SKM-1 treated with dmso at 0.1 percent for 144 hours (cell line): ENCODE results near the gene DNAAF1.
"Not testable (repeated sequence)": the region's sequence is repeated elsewhere in the genome, so short reads cannot be mapped to it uniquely, and the experiment has no call there.

Source experiments
- DNase-seq: peaks from one replicate; lab custom pipeline; 2025; ENCODE audit not compliant: unreplicated experiment; lab: John Stamatoyannopoulos, UW

DNAAF1 gene

DNA sequence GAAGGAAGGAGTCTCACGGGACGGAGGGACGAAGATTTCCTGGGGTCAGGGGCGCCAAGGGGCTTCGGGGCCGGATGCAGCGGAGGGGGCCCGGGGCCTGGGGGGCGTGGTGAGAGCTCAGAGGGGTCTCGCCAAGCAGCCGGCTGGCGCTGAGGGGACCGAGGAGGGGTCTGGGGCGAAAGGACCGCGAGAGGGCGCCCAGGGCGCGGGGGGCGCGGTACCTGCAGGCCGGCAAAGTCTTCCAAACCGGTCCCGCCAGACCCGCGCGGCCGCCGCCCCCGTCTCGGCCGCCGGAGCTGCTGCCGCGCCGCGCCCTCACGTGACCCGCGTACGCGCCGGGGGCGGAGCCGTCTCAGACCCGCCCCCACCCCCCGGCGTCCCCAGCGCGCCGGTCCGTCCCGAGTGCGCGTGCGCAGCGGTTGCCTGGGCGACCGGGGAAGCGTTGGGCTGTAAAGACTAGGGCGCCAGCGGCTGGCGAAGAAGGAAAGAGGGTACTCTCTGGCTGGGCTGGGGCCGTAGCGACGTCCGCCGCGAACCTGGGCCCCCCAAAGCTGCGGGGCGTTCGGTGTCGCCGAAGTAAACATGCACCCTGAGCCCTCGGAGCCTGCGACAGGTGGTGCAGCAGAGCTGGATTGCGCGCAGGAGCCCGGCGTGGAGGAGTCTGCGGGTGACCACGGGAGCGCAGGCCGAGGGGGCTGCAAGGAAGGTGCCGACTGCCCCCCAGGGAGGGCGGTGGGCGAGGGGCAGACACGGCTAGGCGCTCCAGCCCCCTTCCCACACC is at the start of gene DNAAF1, which contains the start of gene HSDL1:
TSS of gene DNAAF1 (plus strand) at position 450 of the 781 bp plus-strand sequence. CDS start at position 583, 133 bp downstream.
TSS of gene HSDL1 (minus strand) at position 319 of the 781 bp plus-strand sequence. CDS start 13,856 bp downstream, outside the sequence.
- peak; percentile 67 for DNase-seq

DNA sequence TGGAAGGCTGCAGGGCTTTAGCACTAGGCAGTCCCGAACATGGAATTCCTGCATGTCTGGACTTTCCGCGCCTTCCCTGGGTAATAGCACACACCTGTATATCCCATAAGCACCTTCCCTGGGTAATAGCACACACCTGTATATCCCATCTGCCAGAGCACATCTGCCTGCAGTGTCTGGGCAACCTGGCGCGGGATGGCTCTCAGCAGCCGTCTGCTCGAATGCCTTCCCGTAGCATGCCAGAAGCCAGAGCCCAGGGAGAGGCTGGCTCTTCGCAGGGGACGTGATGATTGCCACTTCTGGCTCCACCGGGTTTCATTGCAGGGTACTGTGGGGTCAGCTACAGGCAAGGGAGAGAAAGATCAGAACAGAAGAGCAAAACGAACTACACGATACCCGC is 49.6 kb upstream of the DNAAF1 start:
- no peak for DNase-seq

DNA sequence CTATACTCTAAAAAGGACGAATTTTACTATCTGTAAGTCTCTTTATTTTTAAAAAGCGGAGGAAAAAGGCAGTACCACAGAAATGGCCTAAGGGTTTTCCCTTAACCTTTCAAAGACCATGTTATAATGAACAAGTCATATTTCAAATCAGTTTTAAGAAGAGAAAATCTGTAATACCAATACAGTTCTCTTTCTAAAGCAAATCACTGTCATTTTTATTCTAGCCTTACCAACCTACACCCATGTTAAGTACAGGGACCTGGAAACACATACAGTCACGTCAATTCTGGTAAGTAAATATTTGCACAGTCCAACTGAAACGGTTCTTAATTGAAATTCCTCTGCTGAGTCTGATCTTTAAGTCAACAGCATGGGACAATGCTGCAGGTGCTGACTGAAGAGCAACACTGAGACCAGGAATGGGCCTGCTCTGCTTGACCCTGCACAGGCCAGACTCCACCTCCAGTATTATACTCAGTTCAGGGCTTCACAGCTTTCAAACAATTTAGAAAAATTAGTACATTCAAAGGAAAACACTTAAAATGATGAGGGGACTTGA is 48.6 kb upstream of the DNAAF1 start:
- DNase-seq = no peak

DNA sequence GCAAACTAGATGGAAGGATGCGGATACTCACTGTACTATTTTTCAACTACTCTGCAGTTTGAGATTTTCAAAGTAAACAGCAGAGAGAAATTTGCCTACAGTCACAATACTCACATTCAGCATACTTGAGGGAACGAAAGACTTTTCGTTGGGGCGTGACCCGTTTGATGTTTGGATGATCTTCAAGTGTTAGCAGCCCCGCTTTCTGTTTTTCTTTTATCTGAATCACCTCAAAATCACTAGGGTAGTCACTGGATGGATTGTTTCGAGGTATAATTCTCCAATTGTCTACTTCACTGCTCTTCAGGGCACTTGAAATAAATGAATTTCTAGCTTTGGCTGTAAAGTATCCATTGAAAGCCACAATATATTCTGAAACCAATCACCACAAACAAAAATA is 46.2 kb upstream of the DNAAF1 start:
- no peak for DNase-seq

DNA sequence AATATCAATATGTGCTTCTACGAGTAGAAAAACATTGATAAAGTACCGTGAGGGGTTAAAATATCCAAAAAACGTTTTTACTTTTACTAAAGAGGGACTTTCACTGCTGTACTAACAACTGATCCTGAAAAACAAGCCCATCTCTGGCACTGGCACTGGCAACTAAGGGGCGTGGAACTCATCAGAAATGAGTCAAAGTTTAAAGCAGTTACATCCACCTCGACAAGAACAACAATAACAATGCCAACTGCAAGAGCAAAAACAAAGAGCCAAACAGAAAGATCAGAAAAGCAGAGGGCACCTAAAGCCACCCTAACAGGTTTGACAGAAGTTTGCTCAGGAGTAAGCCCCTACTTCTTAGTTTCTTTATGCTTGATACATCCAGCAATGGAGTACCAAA is 41.4 kb upstream of the DNAAF1 start:
- DNase-seq = no peak

DNA sequence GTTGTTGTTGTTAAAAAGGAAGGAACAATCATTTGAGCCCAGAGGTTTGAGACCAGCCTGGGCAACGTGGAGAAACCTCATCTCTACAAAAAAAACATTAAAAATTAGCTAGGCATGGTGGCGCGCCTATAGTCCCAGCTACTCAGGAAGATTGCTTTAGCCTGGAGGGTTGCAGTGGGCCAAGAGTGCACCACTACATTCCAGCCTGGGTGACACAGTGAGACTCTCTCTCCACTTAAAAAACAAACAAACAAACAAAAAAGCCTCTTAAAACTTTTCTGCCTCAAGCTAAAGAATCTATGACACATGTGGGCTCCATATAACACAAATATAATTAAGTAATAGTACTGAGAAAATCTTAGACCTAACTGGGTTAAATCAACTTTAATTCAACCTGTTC is 40.9 kb upstream of the DNAAF1 start:
- DNase-seq = no peak

DNA sequence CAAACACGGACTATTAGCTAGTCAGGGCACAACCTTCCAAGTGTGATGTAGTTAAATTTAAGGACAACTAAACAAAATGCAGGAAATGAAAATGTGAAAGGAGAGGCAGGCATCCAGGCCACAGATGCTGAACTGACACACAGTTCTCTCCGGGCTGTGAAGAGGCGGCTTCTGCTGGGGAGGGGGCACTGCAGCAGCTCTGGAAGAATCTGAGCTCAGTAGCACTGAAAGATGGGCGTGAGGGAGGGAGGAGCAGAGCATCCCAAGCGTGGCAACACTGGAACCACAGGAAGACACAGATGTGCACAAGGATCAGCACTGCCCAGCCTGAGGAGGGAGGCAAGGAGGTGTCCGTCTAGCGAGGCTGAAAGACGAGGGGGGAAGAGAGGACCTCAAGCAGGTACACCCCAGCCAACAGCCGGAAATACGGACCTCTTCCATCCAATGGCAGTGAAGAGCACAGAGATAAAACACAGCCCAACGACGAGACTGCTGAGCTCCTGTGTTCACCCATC is 39.8 kb upstream of the DNAAF1 start:
- DNase-seq = no peak

DNA sequence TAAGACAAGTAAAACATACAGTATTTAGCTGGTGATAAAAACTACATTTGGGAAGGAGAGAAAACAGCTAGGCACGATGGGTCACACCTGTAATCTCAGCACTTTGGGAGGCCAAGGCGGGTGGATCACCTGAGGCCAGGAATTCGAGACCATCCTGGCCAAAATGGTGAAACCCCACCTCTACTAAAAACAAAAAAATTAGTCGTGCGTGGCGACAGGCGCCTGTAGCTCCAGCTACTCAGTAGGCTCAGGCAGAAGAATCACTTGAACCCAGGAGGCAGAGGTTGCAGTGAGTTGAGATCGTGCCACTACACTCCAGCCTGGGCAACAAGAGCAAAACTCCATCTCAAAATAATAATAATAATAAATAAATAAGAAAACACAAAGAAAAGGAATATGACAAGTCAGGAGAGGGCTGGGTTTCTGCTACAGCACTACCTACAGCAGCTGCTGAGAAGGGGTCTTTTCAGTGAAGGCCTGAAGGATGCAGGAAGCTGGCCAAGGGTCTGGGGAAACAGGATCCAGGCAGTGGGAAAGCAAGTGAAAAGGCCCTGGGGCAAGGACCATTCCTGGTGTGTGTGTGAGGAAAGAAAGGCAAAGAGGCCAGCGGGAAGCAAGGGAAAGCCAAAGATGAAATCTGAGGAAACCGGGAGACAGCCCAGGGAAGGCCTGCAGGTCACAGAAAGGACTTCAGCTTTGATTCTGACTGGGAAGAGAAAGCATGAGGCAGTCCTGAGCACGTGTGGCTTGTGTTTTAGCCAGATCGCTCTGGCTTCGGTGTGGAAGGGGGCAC is 39.0 kb upstream of the DNAAF1 start:
- no peak for DNase-seq

DNA sequence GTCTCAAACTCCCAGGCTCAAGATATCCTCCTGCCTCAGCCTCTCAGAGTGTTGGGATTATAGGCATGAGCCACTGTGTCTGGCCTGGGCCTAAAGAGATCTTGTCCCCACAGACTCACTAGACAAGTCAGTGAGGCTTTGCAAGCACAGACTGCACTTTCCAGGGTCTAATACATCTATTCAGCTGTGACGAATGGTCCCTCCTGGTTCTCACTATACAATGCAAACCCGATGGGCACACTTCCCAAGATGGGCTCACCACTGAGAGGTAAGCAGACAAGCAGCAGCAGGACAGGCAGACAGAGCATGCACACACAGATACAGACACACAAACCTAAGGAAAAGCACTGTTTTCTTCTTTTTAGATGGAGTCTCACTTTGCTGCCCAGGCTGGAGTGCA is 37.2 kb upstream of the DNAAF1 start:
- DNase-seq = no peak

DNA sequence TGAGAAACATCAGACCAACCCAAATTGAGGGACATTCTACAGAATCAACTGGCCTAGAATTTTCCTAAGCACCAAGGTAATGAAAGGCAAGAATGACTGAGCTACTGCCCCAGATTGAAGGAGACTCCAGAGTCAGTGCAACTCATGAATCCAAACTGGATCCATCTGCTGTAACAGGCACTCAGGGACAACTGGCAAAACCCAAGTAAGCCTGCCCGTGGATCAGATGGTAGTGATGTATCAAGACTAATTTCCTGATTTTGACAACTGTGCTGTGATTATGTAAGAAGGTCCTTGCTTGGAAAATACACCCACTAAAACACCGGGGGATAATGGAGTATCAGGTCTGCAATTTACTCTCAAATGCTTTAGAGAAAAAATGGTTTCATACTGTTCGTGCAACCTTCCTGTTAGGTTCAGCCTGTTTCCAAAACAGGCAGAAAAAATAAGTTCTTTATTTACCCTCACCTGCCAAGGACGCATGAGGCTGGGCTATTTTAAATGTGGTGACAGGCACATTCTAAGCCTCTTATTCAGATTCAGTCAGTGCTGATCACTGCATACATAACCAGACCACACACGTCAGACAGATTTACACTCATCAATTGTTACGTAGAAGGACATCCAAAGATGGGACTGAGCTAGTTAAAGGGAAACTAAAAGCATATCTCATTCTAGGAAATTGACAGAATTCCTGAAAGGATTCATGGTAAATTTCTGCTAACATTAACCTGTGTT is 35.3 kb upstream of the DNAAF1 start:
- DNase-seq = no peak

DNA sequence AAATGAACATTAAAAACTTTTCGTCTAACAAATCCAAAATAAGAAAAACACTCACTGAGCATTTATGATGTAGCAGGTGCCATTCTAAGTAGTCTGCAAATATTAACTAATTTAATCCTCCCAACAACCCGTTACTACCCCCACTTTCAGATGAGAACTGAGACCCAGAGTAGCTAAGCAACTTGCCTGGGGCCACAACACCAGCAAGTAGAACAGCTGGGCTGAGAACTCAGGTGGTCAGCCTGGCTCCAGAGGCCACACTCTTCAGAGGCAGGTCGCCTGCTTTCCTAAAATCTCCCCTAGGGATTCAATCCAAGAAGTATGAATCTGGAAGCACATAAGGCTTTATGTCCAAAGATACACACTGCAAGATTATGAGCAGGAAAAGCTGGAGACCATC is 34.6 kb upstream of the DNAAF1 start:
- no peak for DNase-seq

DNA sequence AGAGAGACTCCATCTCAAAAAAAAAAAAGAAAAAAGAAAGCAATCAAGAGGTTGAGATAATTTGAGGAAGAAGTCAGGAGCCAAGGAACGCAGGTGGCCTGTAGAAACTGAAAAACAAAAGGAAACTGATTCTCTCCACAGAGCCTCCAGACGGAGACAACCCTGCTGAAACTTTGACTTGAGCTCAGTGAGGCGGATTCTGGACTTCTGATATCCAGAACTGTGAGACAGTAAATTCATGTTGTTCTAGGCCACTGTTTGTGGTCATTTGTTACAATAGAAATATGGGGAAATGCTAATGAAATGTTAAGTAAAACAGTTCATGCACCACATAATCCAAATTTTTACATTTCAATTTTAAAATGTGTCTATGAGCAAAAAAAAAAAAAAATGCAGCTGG is 33.6 kb upstream of the DNAAF1 start:
- no peak for DNase-seq

DNA sequence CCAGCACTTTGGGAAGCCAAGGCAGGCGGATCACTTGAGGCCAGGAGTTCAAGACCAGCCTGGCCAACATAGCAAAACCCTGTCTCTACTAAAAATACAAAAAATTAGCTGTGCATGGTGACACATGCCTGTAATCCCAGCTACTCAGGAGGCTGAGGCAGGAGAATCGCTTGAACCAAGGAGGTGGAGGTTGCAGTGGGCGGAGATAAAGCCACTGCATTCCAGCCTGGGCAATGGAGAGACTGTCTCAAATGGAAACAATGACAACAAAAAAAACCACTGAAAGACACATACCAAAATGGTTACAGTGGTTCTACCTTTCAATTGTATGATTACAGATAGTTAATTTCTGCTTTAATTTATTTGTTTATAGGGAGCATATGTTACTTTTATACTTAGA is 33.2 kb upstream of the DNAAF1 start:
- DNase-seq = not testable (repeated sequence)

DNA sequence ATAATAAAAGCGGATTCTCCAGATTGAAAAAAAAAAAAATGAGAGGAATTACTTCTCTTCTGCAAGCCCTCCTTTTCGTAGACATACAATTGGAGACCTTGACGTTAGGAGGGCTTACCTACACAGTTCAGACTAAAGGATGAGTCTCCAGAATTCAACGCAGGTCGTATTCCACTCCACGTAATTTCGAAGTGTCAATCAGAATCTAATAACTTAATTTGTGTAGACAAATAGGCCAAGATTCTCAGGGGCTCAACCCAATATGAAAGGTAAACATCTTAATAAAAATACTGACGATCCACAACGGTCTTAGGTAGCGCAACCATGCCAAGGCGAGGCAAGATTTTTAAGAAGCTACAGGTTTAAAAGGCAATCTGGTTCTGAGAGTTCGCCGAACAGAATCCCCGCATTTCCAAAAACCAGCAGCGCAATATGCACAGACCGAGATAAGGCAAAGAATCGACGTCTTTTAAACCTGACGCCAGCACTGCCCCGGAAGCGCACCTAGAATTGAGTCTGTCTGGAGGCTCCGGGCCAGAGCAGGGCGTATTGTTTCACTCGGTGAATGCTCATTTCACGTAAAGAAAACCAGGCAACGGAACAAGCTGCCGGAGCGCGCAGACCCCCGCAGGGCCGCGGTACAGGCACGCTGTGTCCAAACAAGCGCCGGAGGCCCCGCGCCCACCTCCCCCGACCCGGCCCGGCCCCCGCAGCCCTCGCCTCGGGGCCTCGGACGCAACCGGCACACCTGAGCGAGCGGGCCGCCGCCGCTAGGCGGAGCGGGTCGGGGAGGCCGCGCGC is 29.0 kb upstream of the DNAAF1 start:
- DNase-seq = peak; percentile 24

DNA sequence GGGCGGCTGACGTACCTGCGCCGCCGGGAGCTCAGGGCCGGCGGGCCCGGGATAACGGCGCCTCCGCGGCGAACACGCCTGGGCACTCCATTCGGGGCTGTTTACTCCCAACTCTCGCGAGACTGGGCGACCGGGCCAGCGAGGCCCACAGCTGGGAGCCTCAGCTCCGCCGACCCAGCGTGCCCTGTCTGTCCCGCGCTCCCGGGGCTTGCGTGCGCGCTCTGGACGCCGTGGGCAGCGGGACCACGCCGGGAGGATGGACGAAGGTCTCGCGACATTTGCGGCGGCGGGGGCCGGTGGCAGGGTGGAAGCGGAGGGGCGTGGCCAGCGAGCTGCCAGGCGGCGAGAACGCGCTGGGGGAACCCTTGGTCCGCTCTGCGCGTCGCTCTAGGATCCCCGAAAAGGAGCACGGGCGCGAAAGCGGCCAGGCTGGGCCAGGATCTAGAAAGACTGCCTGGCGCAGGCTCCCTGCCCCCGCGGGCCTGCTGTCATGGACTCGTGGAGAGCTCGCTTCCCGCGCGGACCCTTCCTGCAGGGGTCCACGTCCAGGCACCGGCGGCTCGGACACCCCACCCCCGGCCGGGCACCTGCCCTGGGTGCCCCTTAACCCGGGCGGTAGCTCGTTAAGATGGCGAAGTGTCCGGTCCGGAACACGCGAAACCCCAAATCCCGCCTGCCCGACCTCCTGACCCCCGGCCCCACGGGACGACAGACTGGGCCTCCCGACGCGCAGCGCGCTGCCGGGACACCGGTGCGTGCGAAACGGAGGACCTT is 28.2 kb upstream of the DNAAF1 start, which contains the start of gene MBTPS1:
TSS of gene MBTPS1 (minus strand) at position 223 of the 774 bp plus-strand sequence. CDS start 15,159 bp downstream, outside the sequence.
- peak; percentile 96 for DNase-seq

DNA sequence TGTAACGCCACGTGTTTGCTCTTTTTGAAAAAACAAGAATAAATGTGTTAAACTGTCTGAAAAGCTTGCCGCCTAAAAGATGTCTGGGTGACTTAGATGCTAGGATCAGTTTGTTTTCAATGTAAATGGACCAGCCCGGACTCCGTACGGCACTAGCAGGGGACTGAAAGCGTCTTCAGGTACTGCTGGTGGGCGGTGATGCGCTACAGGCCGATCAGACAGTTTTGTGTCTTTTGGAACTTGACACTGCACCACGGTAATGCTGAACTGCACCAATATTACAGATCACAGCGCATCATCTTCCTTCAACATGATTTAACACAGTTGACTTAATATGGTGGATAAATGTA is 27.6 kb upstream of the DNAAF1 start:
- no peak for DNase-seq

DNA sequence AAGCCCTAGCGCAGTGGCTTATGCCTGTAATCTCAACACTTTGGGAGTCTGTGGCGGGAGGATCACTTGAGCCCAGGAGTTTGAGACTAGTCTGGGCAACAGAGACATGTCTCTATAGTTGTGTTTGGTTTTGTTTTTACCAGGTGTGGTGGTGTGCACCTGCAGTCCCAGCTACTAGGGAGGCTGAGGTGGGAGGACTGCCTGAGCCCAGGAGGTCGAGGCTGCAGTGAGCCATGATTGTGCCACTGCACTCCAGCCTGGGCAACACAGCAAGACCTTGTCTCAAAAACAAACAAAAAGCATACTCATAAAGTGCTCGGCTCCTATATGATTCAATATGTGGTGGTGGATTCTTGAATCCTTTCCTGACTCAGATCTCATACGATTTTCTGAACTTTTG is 26.8 kb upstream of the DNAAF1 start:
- DNase-seq = not testable (repeated sequence)

DNA sequence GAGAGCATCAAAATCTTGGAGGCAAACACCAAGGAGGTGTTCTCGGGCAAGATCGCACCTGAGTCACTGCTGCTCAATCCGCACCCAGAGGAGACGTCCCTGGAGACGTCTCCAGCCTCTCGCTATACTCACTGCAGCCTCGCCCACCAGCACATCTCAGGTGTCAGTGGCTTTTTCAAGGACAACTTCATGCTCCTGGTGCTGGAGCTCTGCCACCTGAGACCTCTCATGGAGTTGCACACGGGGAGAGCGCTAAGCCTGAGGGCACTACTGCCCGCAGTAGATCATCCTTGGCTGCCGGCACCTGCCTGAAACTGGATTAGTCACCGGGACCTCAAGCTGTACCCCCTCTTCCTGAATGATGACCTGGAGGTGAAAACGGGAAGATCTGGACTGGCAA is 25.7 kb upstream of the DNAAF1 start:
- no peak for DNase-seq

DNA sequence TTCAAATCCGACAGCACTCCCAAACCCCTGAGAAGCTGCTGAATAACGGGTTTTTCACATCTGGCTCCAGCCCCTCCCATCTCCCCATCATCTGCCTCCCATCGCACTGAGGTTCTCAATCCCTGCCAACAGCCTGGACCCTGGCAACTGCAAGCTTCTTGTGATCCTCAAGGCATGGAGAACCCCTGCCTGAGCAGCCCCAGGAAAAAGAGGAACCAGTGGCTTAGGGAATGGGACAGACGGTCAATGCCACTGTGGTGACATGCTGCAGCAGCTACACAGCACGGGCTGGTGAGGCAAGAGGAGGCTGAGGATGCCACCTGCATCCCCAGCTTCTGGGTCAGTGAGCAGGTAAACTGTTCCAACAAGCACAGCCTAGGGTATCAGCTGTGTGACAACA is 25.1 kb upstream of the DNAAF1 start:
- DNase-seq = no peak
